HepG2 (cell line): ENCODE results near the gene DLX1. TPM values are rescaled to one million over a fixed set of nuclear protein-coding genes. Genes with fewer than 3 reads are reported as not detected.

Source experiments
- ASH2L ChIP-seq: fragments of 300-600, 200-600 bp; sonication (generic); IDR thresholded peaks from 2 replicates; pipeline ENCODE4 v1.7.0; 2017; ENCODE audit warnings: low read depth, mild to moderate bottlenecking, moderate library complexity, mixed read lengths, low read length; ENCODE audit not compliant: insufficient read length
- CBFB ChIP-seq: sonication (generic); formaldehyde crosslinking; IDR thresholded peaks from 2 replicates; pipeline ENCODE4 v1.4.0; 2020; ENCODE audit warnings: missing genetic modification reagents
- EED ChIP-seq: sonication (generic); formaldehyde crosslinking; IDR thresholded peaks from 2 replicates; pipeline ENCODE4 v1.5.0; 2020; ENCODE audit warnings: mild to moderate bottlenecking, missing genetic modification reagents
- EZH2 ChIP-seq: conservative IDR thresholded peaks from 2 replicates; pipeline ENCODE4 v1.6.1; 2012; ENCODE audit warnings: mild to moderate bottlenecking, low read depth, low read length, moderate library complexity
- GLI4 ChIP-seq: sonication (generic); formaldehyde crosslinking; IDR thresholded peaks from 2 replicates; pipeline ENCODE4 v1.5.1; 2020; ENCODE audit warnings: missing genetic modification reagents, mild to moderate bottlenecking, moderate library complexity, borderline replicate concordance
- JDP2 ChIP-seq: sonication (generic); formaldehyde crosslinking; IDR thresholded peaks from 2 replicates; pipeline ENCODE4 v1.8.1; 2022; ENCODE audit warnings: missing genetic modification reagents, borderline replicate concordance
- KAT8 ChIP-seq: IDR thresholded peaks from 2 replicates; pipeline ENCODE4 v1.6.1; 2016; ENCODE audit warnings: missing genetic modification reagents, missing compliant biosample characterization
- LCORL ChIP-seq, 2 experiments: fragments of 450-650 bp in 1 of 2; sonication (generic) in 1 of 2; formaldehyde crosslinking in 1 of 2; IDR thresholded peaks; 2 replicates each; pipeline versions ENCODE4 v1.5.0 to v1.6.1; 2017 to 2020; ENCODE audit warnings: antibody characterized with exemption in 1 of 2, missing genetic modification reagents in 1 of 2
- MIXL1 ChIP-seq: IDR thresholded peaks from 2 replicates; pipeline ENCODE4 v1.6.1; 2016
- MYNN ChIP-seq: sonication (generic); formaldehyde crosslinking; IDR thresholded peaks from 2 replicates; pipeline ENCODE4 v1.4.0; 2020; ENCODE audit warnings: mild to moderate bottlenecking, low read depth, missing genetic modification reagents
- NFATC3 ChIP-seq: sonication (generic); formaldehyde crosslinking; IDR thresholded peaks from 2 replicates; pipeline ENCODE4 v1.5.1; 2020; ENCODE audit warnings: mild to moderate bottlenecking, missing genetic modification reagents
- NFE2L2 ChIP-seq: fragments of 150-350 bp; IDR thresholded peaks from 2 replicates; pipeline ENCODE4 v1.6.1; 2014; ENCODE audit warnings: low read length
- PPARG ChIP-seq: conservative IDR thresholded peaks from 2 replicates; pipeline ENCODE4 v1.6.1; 2016; ENCODE audit warnings: missing biosample characterization, missing genetic modification reagents
- RFXANK ChIP-seq: IDR thresholded peaks from 2 replicates; pipeline ENCODE4 v1.6.1; 2016
- SIX4 ChIP-seq: sonication (generic); formaldehyde crosslinking; IDR thresholded peaks from 2 replicates; pipeline ENCODE4 v1.4.0; 2020; ENCODE audit warnings: missing genetic modification reagents
- SMAD9 ChIP-seq: sonication (generic); formaldehyde crosslinking; IDR thresholded peaks from 2 replicates; pipeline ENCODE4 v1.5.1; 2020; ENCODE audit warnings: mild to moderate bottlenecking, missing genetic modification reagents
- TBX3 ChIP-seq: fragments of 450-650 bp; IDR thresholded peaks from 2 replicates; pipeline ENCODE4 v1.6.1; 2017; ENCODE audit warnings: antibody characterized with exemption, mild to moderate bottlenecking, inconsistent platforms, borderline replicate concordance
- TSC22D2 ChIP-seq: sonication (generic); formaldehyde crosslinking; IDR thresholded peaks from 2 replicates; pipeline ENCODE4 v1.5.1; 2020; ENCODE audit warnings: missing genetic modification reagents, mild to moderate bottlenecking, borderline replicate concordance
- ZKSCAN5 ChIP-seq: sonication (generic); formaldehyde crosslinking; IDR thresholded peaks from 2 replicates; pipeline ENCODE4 v1.5.1; 2020; ENCODE audit warnings: mild to moderate bottlenecking, missing genetic modification reagents
- ZNF275 ChIP-seq: sonication (generic); formaldehyde crosslinking; IDR thresholded peaks from 2 replicates; pipeline ENCODE4 v1.8.0; 2022; ENCODE audit warnings: missing genetic modification reagents, mild to moderate bottlenecking, inconsistent platforms, borderline replicate concordance
- ZNF276 ChIP-seq: sonication (generic); formaldehyde crosslinking; IDR thresholded peaks from 2 replicates; pipeline ENCODE4 v1.4.0; 2020; ENCODE audit warnings: mild to moderate bottlenecking, low read depth, missing genetic modification reagents
- ZNF431 ChIP-seq: sonication (generic); formaldehyde crosslinking; IDR thresholded peaks from 2 replicates; pipeline ENCODE4 v1.9.0; 2022; ENCODE audit warnings: missing genetic modification reagents, low read depth, mild to moderate bottlenecking, borderline replicate concordance
- polyA plus RNA-seq, 8 experiments: library from polyadenylated mRNA; depleted of rRNA in 3 of 8; stranded (reverse) in 7 of 8; unstranded in 1 of 8; fragments of >200 nt; fragmentation: Illumina TruSeq in 4 of 8; extraction: Trizol in 4 of 8; gene quantifications; 2 replicates each; pipeline versions ENCODE4 v1.2.1 to v1.2.3, GENCODE V29; 2011 to 2016; ENCODE audit warnings: low read depth in 4 of 8, missing spikeins in 1 of 8, mixed read lengths in 1 of 8; ENCODE audit not compliant: insufficient read depth in 1 of 8
- total RNA-seq, 5 experiments: library from RNA; depleted of rRNA; stranded (reverse); fragments of >200 nt; fragmentation: Illumina TruSeq; extraction: Trizol; gene quantifications; 2 replicates each; pipeline ENCODE4 v1.2.3, GENCODE V29; 2016; ENCODE audit warnings: low read depth in 1 of 5
- TF ChIP-seq, protein P1 (sequence below): sonication (generic); formaldehyde crosslinking; IDR thresholded peaks from 2 replicates; pipeline ENCODE4 v1.9.0; 2022; ENCODE audit warnings: low read depth, missing genetic modification reagents
- TF ChIP-seq, protein P2 (sequence below): sonication (generic); formaldehyde crosslinking; IDR thresholded peaks from 2 replicates; pipeline ENCODE4 v1.4.0; 2020; ENCODE audit warnings: mild to moderate bottlenecking, missing genetic modification reagents

DLX1 gene
- total and polyA plus RNA-seq, 2 of the 13 experiments (the other 11 are each of a cell fraction or from before 2014, with no cell fraction given) = 0.18 to 0.86 TPM

DNA sequence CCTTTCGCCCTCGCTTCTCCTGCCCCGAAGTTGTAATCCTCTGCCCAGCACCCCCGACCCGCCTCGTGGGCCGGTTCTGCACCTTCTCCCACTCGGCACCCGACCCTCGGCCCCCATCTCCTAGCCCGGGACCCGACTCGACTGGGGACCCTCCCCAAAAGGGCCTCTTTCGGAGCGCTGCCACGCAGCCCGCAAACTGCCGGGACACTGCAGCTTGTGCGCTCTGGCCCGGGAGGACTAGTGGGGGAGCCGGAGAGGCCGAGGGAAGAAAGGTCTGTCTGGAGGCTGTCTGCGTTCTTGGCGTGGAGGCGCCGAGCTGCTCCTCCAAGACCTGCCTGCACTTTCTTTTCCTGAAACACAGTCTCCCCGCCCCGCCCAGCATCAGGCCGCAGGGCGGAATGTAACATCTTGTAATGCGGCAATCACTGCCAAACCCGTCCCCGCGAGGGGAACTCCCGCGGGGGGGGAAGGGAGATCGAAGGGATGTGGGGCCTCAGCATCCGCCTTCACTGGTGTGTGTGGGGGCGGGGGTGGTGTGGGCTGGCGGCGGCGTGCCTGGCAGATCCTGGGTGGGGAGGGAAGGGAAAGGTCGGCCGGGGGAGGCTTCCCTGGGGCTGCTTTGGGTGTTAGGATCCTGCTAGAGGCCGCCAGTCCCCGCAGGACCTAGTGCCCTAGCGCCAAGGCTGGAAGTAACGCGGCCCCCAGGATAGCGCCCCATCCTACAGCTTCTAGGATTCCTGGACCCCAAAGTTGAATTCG lies 10.0 kb downstream of the DLX1 start (continued):
- TF ChIP-seq EED = peak; percentile 77
- TF ChIP-seq MYNN = no peak
- TF ChIP-seq JDP2 (CRISPR knock-in tag) = no peak
- no peak for TF ChIP-seq ZNF431
- no peak for TF ChIP-seq ZNF275 (CRISPR knock-in tag)
- TF ChIP-seq KAT8 (CRISPR knock-in tag) = no peak
- TF ChIP-seq SIX4 = no peak
- TF ChIP-seq NFATC3 (CRISPR knock-in tag) = no peak
- TF ChIP-seq GLI4 (CRISPR knock-in tag) = no peak
- no peak for TF ChIP-seq ZNF276 (CRISPR knock-in tag)
- TF ChIP-seq MIXL1 (CRISPR knock-in tag) = no peak
- no peak for TF ChIP-seq LCORL (IDR thresholded peaks at IDR 0.05)
- peak; percentile 20; the same call in 1 of the 2 replicates for TF ChIP-seq LCORL (CRISPR knock-in tag; IDR thresholded peaks at IDR 0.05)
- TF ChIP-seq PPARG (CRISPR knock-in tag) = no peak
- TF ChIP-seq CBFB (CRISPR knock-in tag) = no peak
- TF ChIP-seq ZKSCAN5 (CRISPR knock-in tag) = no peak
- no peak for TF ChIP-seq NFE2L2
- TF ChIP-seq, protein P1, sequence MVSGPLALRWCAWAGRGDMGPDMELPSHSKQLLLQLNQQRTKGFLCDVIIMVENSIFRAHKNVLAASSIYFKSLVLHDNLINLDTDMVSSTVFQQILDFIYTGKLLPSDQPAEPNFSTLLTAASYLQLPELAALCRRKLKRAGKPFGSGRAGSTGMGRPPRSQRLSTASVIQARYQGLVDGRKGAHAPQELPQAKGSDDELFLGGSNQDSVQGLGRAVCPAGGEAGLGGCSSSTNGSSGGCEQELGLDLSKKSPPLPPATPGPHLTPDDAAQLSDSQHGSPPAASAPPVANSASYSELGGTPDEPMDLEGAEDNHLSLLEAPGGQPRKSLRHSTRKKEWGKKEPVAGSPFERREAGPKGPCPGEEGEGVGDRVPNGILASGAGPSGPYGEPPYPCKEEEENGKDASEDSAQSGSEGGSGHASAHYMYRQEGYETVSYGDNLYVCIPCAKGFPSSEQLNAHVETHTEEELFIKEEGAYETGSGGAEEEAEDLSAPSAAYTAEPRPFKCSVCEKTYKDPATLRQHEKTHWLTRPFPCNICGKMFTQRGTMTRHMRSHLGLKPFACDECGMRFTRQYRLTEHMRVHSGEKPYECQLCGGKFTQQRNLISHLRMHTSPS = no peak
- no peak for TF ChIP-seq RFXANK (CRISPR knock-in tag)
- TF ChIP-seq EZH2 = peak; percentile 21; the same call in 1 of the 2 replicates
- TF ChIP-seq ASH2L = no peak
- TF ChIP-seq TSC22D2 = no peak
- TF ChIP-seq SMAD9 (CRISPR knock-in tag) = no peak
- TF ChIP-seq, protein P2, sequence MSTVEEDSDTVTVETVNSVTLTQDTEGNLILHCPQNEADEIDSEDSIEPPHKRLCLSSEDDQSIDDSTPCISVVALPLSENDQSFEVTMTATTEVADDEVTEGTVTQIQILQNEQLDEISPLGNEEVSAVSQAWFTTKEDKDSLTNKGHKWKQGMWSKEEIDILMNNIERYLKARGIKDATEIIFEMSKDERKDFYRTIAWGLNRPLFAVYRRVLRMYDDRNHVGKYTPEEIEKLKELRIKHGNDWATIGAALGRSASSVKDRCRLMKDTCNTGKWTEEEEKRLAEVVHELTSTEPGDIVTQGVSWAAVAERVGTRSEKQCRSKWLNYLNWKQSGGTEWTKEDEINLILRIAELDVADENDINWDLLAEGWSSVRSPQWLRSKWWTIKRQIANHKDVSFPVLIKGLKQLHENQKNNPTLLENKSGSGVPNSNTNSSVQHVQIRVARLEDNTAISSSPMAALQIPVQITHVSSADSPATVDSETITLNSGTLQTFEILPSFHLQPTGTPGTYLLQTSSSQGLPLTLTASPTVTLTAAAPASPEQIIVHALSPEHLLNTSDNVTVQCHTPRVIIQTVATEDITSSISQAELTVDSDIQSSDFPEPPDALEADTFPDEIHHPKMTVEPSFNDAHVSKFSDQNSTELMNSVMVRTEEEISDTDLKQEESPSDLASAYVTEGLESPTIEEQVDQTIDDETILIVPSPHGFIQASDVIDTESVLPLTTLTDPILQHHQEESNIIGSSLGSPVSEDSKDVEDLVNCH (CRISPR knock-in tag) = no peak
- no peak for TF ChIP-seq TBX3
